ENCODE data around the gene SUCO.

DNA sequence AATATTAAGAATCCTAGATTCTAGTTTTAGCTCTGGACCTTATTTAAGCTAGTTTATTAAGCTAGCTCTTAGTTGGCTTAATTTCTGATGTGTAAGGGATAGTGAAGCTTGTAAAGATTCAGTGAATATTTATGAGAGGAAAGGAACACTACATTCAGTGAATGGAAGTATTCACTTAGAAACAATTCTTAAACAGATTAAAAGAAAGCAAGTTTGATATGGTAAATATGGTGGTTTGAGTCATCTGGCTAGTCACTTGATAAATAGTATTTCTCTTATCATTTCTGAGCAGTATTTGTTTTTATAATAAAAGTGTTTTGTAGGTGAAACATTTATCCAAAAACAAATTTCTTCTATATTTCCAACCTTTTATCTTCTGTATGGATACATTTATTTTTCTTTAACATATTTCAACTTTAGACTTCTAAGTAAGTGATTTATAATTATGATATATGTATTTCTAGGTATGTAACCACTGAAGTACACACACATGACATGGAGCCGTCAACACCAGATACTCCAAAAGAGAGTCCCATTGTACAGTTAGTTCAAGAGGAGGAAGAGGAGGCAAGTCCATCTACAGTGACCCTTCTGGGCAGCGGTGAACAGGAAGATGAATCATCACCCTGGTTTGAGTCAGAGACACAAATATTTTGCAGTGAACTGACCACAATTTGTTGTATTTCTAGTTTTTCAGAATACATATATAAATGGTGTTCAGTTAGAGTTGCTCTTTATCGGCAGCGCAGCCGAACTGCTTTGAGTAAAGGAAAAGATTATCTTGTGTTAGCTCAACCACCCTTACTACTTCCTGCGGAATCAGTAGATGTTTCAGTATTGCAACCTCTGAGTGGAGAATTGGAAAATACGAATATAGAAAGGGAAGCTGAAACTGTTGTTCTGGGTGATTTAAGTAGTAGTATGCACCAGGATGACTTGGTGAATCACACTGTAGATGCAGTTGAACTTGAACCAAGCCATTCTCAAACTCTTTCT is 55.6 kb downstream of the SUCO start:
- TF ChIP-seq, protein P1, sequence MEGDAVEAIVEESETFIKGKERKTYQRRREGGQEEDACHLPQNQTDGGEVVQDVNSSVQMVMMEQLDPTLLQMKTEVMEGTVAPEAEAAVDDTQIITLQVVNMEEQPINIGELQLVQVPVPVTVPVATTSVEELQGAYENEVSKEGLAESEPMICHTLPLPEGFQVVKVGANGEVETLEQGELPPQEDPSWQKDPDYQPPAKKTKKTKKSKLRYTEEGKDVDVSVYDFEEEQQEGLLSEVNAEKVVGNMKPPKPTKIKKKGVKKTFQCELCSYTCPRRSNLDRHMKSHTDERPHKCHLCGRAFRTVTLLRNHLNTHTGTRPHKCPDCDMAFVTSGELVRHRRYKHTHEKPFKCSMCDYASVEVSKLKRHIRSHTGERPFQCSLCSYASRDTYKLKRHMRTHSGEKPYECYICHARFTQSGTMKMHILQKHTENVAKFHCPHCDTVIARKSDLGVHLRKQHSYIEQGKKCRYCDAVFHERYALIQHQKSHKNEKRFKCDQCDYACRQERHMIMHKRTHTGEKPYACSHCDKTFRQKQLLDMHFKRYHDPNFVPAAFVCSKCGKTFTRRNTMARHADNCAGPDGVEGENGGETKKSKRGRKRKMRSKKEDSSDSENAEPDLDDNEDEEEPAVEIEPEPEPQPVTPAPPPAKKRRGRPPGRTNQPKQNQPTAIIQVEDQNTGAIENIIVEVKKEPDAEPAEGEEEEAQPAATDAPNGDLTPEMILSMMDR (IDR thresholded peaks at IDR 0.05) = no peak
- no peak for TF ChIP-seq POLR2A (IDR thresholded peaks at IDR 0.05)

Measured in thyroid gland (tissue), 4 donors.